Measurements from ENCODE around the gene RTTN.
A peak's percentile ranks its signal among the peaks of the same experiment; 100 is the strongest.

The RTTN gene

GRCh38 chr18:70082430-70082829, 123.1 kb downstream of the RTTN start:
- Histone ChIP-seq H2AFZ (ENCODE audit: low read depth, low read length) (no peak overlapping the region), H2BK120ac (ENCODE audit: low read depth, low read length) (no peak overlapping the region), H2BK15ac (ENCODE audit: low read depth, poor library complexity, severe bottlenecking) (no peak overlapping the region), H3K9me3 (ENCODE audit: control insufficient read depth, low read length) (no peaks in the 10 kb centered on the region), H3K14ac (ENCODE audit: low read length in 2 of 2) (no peak overlapping the region), H2BK5ac (ENCODE audit: low read depth, low read length, poor library complexity, severe bottlenecking) (no peak overlapping the region), H2AK5ac (ENCODE audit: low read length, severe bottlenecking) (no peak overlapping the region), H2BK12ac (ENCODE audit: low read length in 2 of 2) (no peak overlapping the region), H4K91ac (ENCODE audit: low read length) (no peak overlapping the region), H3K79me1 (replicated peaks; ENCODE audit: low read length, poor library complexity, severe bottlenecking) (no peaks in the 10 kb centered on the region), H3K18ac (ENCODE audit: low read depth in 1 of 2, low read length in 2 of 2) (no peak overlapping the region), H3K4me3 (ENCODE audit: insufficient read depth in 1 of 2, low read depth in 1 of 2, low read length in 2 of 2) (no peak overlapping the region), H3K23ac (ENCODE audit: low read length in 2 of 2) (no peak overlapping the region), H3K36me3 (ENCODE audit: control insufficient read depth in 1 of 2, insufficient read depth in 2 of 2, low read depth in 1 of 2, low read length in 2 of 2) (no peaks in the 10 kb centered on the region), H3K4me1 (ENCODE audit: control insufficient read depth, insufficient read depth, low read depth, low read length) (no peaks in the 10 kb centered on the region), H3K4ac (ENCODE audit: low read depth in 1 of 2, low read length in 2 of 2) (no peak overlapping the region), H3K27me3 (ENCODE audit: control insufficient read depth in 1 of 2, insufficient read depth in 1 of 2, low read length in 2 of 2) (no peaks in the 10 kb centered on the region), H4K8ac (ENCODE audit: low read length) (no peak overlapping the region), H3K27ac (ENCODE audit: low read length, poor library complexity, severe bottlenecking) (no peak overlapping the region), H3K9ac (ENCODE audit: low read length) (no peak overlapping the region), H3K4me2 (ENCODE audit: low read length, poor library complexity, severe bottlenecking) (no peak overlapping the region)
- no peak for DNase-seq
- WGBS: 100% methylated on average over 2 of the region's 2 CpGs

GRCh38 chr18:70078106-70078505, 127.4 kb downstream of the RTTN start:
- no peaks in the 10 kb centered on the region for H3K4me1 ChIP-seq (ENCODE audit: control insufficient read depth, insufficient read depth, low read depth, low read length)
- no peak overlapping the region for H3K23ac ChIP-seq (ENCODE audit: low read length in 2 of 2)
- no peak overlapping the region for H3K4me2 ChIP-seq (ENCODE audit: low read length, poor library complexity, severe bottlenecking)
- no peaks in the 10 kb centered on the region for H3K36me3 ChIP-seq (ENCODE audit: control insufficient read depth in 1 of 2, insufficient read depth in 2 of 2, low read depth in 1 of 2, low read length in 2 of 2)
- no peak overlapping the region for H3K4ac ChIP-seq (ENCODE audit: low read depth in 1 of 2, low read length in 2 of 2)
- H4K8ac ChIP-seq (ENCODE audit: low read length): no peak overlapping the region
- H2BK12ac ChIP-seq (ENCODE audit: low read length in 2 of 2): no peak overlapping the region
- no peak overlapping the region for H2BK5ac ChIP-seq (ENCODE audit: low read depth, low read length, poor library complexity, severe bottlenecking)
- no peak overlapping the region for H2AK5ac ChIP-seq (ENCODE audit: low read length, severe bottlenecking)
- no peak for DNase-seq
- H3K18ac ChIP-seq (ENCODE audit: low read depth in 1 of 2, low read length in 2 of 2): no peak overlapping the region
- no peak overlapping the region for H3K14ac ChIP-seq (ENCODE audit: low read length in 2 of 2)
- H3K9ac ChIP-seq (ENCODE audit: low read length): no peak overlapping the region
- no peak overlapping the region for H2BK15ac ChIP-seq (ENCODE audit: low read depth, poor library complexity, severe bottlenecking)
- no peak overlapping the region for H2BK120ac ChIP-seq (ENCODE audit: low read depth, low read length)
- H3K27ac ChIP-seq (ENCODE audit: low read length, poor library complexity, severe bottlenecking): no peak overlapping the region
- H4K91ac ChIP-seq (ENCODE audit: low read length): no peak overlapping the region
- H3K79me1 ChIP-seq (replicated peaks; ENCODE audit: low read length, poor library complexity, severe bottlenecking): no peaks in the 10 kb centered on the region
- H3K27me3 ChIP-seq (ENCODE audit: control insufficient read depth in 1 of 2, insufficient read depth in 1 of 2, low read length in 2 of 2): no peaks in the 10 kb centered on the region
- H2AFZ ChIP-seq (ENCODE audit: low read depth, low read length): no peak overlapping the region
- no peak overlapping the region for H3K4me3 ChIP-seq (ENCODE audit: insufficient read depth in 1 of 2, low read depth in 1 of 2, low read length in 2 of 2)
- no peaks in the 10 kb centered on the region for H3K9me3 ChIP-seq (ENCODE audit: control insufficient read depth, low read length)

DNA sequence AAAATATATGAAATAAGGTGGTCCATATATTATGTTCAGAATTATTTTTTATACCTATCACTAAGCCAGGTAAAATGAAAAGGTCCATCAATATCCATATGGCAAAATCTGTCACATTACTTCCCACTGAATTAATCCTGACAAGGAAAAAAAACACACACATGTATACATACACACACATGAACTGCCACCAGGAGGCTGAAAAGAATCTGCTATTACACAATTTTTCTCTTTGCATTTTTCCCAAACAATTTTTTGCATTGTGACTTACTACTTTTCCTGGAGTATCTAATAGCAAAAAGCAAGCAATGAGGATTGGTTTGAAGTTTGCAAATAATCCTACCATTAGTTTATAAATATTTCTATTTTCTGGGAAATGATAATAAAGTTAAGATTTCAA, 129.6 kb downstream of the RTTN start:
- H2BK12ac ChIP-seq (ENCODE audit: low read length in 2 of 2): no peak overlapping the region
- H3K27me3 ChIP-seq (ENCODE audit: control insufficient read depth in 1 of 2, insufficient read depth in 1 of 2, low read length in 2 of 2): no peaks in the 10 kb centered on the region
- H3K9ac ChIP-seq (ENCODE audit: low read length): no peak overlapping the region
- no peak overlapping the region for H2BK120ac ChIP-seq (ENCODE audit: low read depth, low read length)
- no peaks in the 10 kb centered on the region for H3K36me3 ChIP-seq (ENCODE audit: control insufficient read depth in 1 of 2, insufficient read depth in 2 of 2, low read depth in 1 of 2, low read length in 2 of 2)
- no peaks in the 10 kb centered on the region for H3K9me3 ChIP-seq (ENCODE audit: control insufficient read depth, low read length)
- H3K4me3 ChIP-seq (ENCODE audit: insufficient read depth in 1 of 2, low read depth in 1 of 2, low read length in 2 of 2): no peak overlapping the region
- H3K18ac ChIP-seq (ENCODE audit: low read depth in 1 of 2, low read length in 2 of 2): no peak overlapping the region
- H3K14ac ChIP-seq (ENCODE audit: low read length in 2 of 2): no peak overlapping the region
- H3K27ac ChIP-seq (ENCODE audit: low read length, poor library complexity, severe bottlenecking): no peak overlapping the region
- H3K79me1 ChIP-seq (replicated peaks; ENCODE audit: low read length, poor library complexity, severe bottlenecking): no peaks in the 10 kb centered on the region
- no peak overlapping the region for H3K4me2 ChIP-seq (ENCODE audit: low read length, poor library complexity, severe bottlenecking)
- no peak for DNase-seq
- no peak overlapping the region for H3K4ac ChIP-seq (ENCODE audit: low read depth in 1 of 2, low read length in 2 of 2)
- no peak overlapping the region for H2BK5ac ChIP-seq (ENCODE audit: low read depth, low read length, poor library complexity, severe bottlenecking)
- no peak overlapping the region for H4K91ac ChIP-seq (ENCODE audit: low read length)
- H2AK5ac ChIP-seq (ENCODE audit: low read length, severe bottlenecking): no peak overlapping the region
- H3K4me1 ChIP-seq (ENCODE audit: control insufficient read depth, insufficient read depth, low read depth, low read length): no peaks in the 10 kb centered on the region
- H2BK15ac ChIP-seq (ENCODE audit: low read depth, poor library complexity, severe bottlenecking): no peak overlapping the region
- H3K23ac ChIP-seq (ENCODE audit: low read length in 2 of 2): no peak overlapping the region
- no peak overlapping the region for H4K8ac ChIP-seq (ENCODE audit: low read length)
- no peak overlapping the region for H2AFZ ChIP-seq (ENCODE audit: low read depth, low read length)

- no peaks in the 10 kb centered on the region for H3K36me3 ChIP-seq (ENCODE audit: control insufficient read depth in 1 of 2, insufficient read depth in 2 of 2, low read depth in 1 of 2, low read length in 2 of 2)
- no peak overlapping the region for H2BK12ac ChIP-seq (ENCODE audit: low read length in 2 of 2)
- no peak overlapping the region for H2BK120ac ChIP-seq (ENCODE audit: low read depth, low read length)
- no peak overlapping the region for H4K91ac ChIP-seq (ENCODE audit: low read length)
- no peak overlapping the region for H3K23ac ChIP-seq (ENCODE audit: low read length in 2 of 2)
- no peak overlapping the region for H2BK5ac ChIP-seq (ENCODE audit: low read depth, low read length, poor library complexity, severe bottlenecking)
- H3K79me1 ChIP-seq (replicated peaks; ENCODE audit: low read length, poor library complexity, severe bottlenecking): no peaks in the 10 kb centered on the region
- no peak overlapping the region for H3K4me3 ChIP-seq (ENCODE audit: insufficient read depth in 1 of 2, low read depth in 1 of 2, low read length in 2 of 2)
- no peak overlapping the region for H4K8ac ChIP-seq (ENCODE audit: low read length)
- H3K27me3 ChIP-seq (ENCODE audit: control insufficient read depth in 1 of 2, insufficient read depth in 1 of 2, low read length in 2 of 2): no peaks in the 10 kb centered on the region
- no peak overlapping the region for H3K27ac ChIP-seq (ENCODE audit: low read length, poor library complexity, severe bottlenecking)
- H3K14ac ChIP-seq (ENCODE audit: low read length in 2 of 2): no peak overlapping the region
- no peak overlapping the region for H2AK5ac ChIP-seq (ENCODE audit: low read length, severe bottlenecking)
- WGBS: 100% methylated on average over 1 of the region's 1 CpG
- H3K4me2 ChIP-seq (ENCODE audit: low read length, poor library complexity, severe bottlenecking): no peak overlapping the region
- peak; percentile 50 for DNase-seq
- no peak overlapping the region for H3K4ac ChIP-seq (ENCODE audit: low read depth in 1 of 2, low read length in 2 of 2)
- no peak overlapping the region for H3K18ac ChIP-seq (ENCODE audit: low read depth in 1 of 2, low read length in 2 of 2)
- no peaks in the 10 kb centered on the region for H3K9me3 ChIP-seq (ENCODE audit: control insufficient read depth, low read length)
- no peaks in the 10 kb centered on the region for H3K4me1 ChIP-seq (ENCODE audit: control insufficient read depth, insufficient read depth, low read depth, low read length)
- no peak overlapping the region for H2AFZ ChIP-seq (ENCODE audit: low read depth, low read length)
- H3K9ac ChIP-seq (ENCODE audit: low read length): no peak overlapping the region
- no peak overlapping the region for H2BK15ac ChIP-seq (ENCODE audit: low read depth, poor library complexity, severe bottlenecking)
These were observed 131.4 kb downstream of the RTTN start for GRCh38 chr18:70074116-70074515.

Measured in mesenchymal stem cell (in vitro differentiated cells and primary cell).